GM21576 (cell line): ENCODE measurements around the gene ZNF467.

Source experiments
- ATAC-seq: cut with Tn5 transposase; IDR thresholded peaks from one replicate; pipeline ENCODE4 v1.9.1; 2021; ENCODE audit warnings: mild to moderate bottlenecking, moderate library complexity; ENCODE audit not compliant: unreplicated experiment

The ZNF467 gene

DNA sequence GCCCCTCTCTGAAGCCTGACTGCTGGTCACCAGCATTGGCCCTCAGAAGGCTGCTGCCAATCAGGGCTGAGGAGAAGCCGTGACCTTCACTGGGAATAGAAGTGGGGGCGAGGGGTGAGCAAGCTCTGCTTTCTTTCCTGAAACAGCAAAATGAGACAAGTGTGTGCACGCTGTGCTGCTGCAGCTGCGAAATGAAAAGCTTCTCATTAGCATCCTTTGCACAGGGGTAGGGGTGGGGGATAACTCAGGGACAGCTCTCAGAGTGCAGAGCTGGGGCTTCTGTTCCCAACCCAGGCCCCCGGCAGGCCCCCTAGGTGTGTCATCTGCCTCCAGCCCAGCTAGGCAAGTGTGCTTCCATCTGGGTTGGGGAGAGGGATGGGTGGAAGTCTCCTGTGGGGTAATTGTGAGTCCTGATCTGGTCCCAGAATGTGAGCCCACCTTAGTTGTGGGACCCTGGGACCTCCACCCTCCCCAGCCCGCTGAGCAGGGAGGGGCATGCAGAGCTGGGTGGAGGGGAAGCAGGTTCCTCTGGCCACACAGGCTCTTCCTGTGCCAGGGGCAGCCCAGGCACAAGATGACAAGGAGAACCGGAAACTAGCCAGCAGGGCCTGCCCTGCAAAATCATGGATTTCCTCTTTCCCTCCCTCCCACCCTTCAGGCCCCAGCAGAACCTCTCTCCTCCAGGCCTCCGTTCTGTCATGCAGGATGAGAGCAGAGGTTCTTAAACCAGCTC lies 22.2 kb downstream of the ZNF467 start:
- ATAC-seq: no peak

GRCh38 chr7:149750122-149750845 lies 23.1 kb downstream of the ZNF467 start:
- ATAC-seq: no peak

DNA sequence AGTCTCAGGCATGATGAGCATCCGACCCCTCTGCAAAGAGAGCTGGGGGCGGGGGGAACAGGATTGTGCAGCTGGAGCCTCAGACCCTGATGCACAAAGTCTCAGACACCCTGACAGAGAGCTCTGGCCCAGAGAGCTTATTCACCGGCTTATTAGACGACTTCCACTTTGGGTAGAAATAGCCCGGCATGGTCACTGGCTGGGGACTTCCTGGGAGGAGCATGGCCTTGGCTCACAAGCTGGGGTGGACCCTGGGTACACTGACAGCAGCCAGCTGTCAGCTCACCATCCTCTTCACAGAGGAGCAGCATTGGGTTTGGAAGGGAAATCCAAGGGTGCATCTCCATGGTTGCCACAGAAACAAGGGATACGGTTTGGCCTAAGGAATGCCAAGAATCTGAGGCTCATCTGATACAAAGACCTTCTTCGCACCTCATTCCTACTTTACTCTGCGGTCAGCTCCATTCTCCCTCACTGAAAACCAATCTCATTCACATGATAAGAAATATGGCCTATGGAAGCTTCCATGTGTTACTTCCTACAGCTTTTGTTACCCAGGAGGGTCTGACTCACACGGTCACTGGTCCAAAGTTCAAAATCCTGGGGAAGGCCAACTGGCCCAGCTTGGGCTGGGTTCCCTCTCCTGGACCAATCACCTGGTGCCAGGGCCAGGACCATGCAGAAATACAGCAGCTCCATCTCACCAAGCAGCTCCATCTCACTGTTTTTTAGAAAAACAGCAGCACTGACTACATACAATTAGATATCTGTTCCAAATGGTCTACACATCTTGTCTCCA lies 25.1 kb downstream of the ZNF467 start:
- no peak for ATAC-seq

DNA sequence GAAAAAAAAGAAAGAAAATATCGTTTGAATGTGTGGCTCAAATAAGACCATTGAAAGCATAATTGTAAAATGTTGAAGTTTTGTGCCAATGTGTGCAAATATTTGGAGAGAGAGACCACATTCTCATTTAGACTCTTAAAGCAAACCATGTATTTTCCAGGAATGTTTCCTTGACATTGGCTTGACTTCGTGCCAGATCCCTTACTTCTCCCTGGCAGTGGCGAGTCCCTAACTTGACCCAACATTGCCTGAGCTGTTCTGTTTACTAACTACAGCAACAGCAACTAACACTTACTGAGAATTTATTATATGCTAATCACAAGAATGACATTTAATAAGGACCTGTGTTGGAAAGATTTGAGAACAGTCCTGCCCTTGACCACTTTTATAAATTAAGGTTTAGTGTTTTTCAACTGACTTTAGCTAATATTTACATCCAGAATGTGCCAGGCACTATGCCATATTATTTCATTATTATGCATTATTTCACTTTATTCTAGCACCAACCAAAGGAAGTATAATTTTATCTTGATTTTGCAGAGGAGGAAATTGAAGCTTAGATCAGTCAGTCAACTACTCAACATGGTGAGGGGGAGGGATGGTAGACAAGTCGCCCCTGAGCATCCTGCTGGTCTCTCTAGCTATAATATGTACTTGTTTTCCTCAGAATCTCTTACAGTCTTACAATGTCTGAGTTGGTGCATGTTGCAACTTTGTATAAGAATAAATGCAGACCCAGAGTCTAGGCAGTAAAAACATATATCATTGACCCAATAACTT lies 29.7 kb downstream of the ZNF467 start:
- ATAC-seq: no peak

DNA sequence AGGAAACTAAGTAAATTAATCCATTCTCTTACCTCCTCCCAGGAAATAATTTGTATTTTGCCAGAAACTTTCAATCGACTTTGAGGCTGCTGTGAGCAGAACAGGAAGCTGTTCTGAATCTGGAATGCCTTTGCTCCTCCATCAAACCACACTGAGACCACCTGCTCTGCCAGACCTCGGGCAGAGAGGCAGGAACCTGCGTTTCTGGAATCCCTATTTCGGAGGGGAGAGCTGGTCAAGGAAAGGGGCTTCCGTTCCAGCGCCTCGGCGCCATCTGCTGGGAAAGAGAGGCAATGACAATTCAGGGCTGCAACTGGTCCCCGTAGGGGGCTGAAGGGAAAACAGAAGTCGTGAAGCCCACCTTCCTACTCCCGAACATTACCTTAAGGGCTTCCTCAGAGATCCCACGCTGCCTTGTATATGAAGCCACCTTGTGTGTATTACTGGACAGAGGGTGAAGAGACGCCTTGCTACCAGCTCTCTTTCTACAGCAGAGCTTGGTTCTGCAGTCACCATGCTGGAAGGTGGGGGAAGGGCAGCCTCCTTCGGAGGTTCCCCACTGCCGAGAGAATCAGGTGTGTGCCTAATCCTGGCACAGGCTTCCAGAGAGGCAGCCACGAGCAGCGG lies 31.2 kb downstream of the ZNF467 start:
- ATAC-seq: peak; percentile 82

DNA sequence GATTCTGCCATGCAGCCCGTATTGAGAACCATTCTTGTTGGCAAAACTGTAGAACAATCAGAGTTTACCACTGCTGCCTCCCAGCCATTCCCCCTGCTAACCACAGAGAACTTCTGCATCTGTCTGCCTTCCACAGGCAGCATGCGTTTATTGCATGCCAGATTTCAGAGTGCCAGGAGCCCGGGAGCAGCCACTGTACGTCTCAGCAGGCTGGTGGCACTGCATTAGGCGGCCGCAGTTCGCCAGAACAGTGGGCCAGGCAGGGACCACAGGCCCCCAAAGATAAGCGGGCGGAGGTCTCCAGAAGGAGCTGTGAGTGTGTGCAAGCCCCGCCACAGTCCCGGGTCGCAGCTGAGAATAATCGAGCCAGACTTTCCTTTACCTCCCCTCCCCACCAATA lies 31.8 kb downstream of the ZNF467 start:
- no peak for ATAC-seq

GRCh38 chr7:149736478-149737360 lies 36.7 kb downstream of the ZNF467 start:
- no peak for ATAC-seq

- no peak for ATAC-seq
These were observed 37.5 kb downstream of the ZNF467 start for GRCh38 chr7:149735779-149736477.

GRCh38 chr7:149735181-149735602 lies 38.2 kb downstream of the ZNF467 start:
- ATAC-seq: no peak

- ATAC-seq: no peak
These were observed 38.7 kb downstream of the ZNF467 start for GRCh38 chr7:149734791-149735075.

DNA sequence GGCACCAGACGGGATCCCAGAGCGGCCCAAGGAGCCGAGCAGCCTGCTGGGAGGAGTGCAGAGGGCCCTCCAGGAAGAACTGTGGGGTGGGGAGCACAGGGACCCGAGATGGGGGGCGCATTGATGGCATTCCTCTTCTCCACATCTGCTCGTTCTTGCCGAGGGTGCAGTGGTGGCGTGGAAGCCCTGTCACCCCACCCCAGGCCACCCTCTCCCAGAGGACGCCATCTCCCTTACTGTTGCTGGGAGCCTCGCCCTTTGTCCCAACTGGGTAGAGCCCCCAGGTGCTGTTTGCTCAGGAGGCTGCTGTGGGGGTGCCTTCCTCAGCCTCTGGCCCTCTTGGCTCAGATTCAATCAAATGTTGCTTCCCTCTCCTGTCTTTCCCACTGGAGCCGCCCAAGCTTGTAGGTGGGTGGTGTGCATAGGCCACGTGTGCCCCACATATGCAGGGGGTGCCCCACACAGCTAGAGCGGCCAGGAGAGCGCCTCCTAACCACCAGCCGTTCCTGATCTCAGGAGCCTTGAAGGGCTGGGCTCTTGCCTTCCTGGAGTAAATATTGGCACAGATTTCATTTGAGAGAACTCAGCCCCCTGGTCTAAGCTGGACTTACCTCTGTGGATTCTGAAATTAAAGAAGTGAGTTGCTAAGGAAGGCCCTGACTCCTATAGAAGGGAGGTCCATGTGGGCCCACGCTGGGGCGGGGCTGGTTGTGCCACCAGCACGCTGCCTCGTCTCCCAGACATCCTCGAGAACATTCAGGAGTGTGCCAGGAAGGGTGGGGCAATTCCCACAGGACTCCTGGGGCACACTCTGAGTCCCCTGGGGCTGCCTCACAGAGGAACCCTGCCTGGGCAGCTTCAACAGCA lies 39.2 kb downstream of the ZNF467 start:
- ATAC-seq: no peak

- ATAC-seq: no peak
These were observed 40.1 kb downstream of the ZNF467 start for GRCh38 chr7:149733131-149733923.

DNA sequence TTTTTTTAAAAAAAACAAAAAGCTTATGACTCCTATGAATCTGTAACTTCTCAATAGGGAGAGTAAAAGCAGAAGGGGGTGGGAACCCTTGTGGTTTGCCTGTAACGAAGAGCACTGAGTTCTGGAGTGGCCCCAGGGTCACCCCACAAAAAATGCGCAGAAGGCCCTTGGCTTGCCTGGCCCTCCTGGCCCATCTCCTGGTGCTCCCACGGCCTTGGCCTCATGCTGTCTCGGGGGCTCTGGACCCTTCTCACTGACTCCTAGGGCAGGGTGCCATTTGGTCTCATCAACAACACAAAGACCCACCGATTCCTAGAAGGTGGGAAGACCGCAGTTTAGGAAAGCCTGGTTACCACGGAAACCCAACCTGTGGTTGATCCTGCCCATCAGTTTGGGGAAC lies 40.8 kb downstream of the ZNF467 start:
- ATAC-seq: no peak

GRCh38 chr7:149732111-149732561 lies 41.3 kb downstream of the ZNF467 start:
- no peak for ATAC-seq

GRCh38 chr7:149731207-149731955 lies 42.0 kb downstream of the ZNF467 start:
- no peak for ATAC-seq

- no peak for ATAC-seq
These were observed 43.2 kb downstream of the ZNF467 start for GRCh38 chr7:149729983-149730801.
